Measurements from ENCODE around the gene KLHL42.
A peak's percentile ranks its signal among the peaks of the same experiment; 100 is the strongest.
"Not testable (repeated sequence)": the region's sequence is repeated elsewhere in the genome, so short reads cannot be mapped to it uniquely, and the experiment has no call there.

The KLHL42 gene

DNA sequence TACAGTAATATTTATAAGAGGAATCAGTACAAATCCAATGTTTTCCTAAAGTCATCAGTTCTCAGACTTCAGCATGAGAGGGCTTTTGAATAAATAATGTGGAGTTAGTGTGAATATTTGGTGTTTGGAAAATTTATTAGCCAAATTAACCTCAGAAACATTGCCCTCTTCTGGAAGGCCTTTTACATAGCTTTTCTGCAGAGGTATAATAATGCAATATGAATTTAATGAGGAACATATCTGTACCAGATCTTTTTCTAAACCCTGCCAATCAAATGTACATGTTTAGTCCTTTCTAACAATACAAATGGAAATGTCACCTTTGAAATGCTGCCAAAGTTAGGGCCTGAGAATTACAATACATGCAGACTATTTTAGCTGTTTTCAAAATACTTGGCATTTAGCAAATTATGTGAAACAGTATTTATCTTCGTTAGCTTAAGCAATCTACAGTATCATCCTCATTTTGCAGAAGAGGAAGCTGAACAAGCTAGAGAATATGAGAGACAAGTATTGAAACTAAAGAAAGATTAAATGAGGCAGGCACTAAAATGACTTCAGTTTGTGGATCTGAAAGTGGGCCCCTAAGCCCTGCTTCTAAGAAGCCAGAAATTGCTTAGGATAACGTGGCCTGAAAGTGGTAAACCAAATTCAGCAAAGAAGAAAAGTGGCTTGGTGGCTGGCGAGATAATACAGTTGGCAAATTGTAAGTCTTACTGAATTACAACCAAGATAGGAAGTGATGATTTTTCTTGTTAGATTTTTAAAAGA, 60.4 kb downstream of the KLHL42 start:
- H3K27me3 ChIP-seq (replicated peaks in 2 of 5; ENCODE audit: control insufficient read depth in 4 of 5, insufficient read depth in 5 of 5, low read length in 4 of 5), result no peaks in the 10 kb centered on the region
- ChIA-PET POLR2A (no interaction called here), CTCF (interaction anchor here (0.7 to 1.4 kb wide), 2 partner anchors 19 to 108 kb away, joined by 3 to 5 read pairs; no protein-coding TSS in a partner anchor)
- no peaks in the 10 kb centered on the region for H3K36me3 ChIP-seq (ENCODE audit: control insufficient read depth in 4 of 4, insufficient read depth in 4 of 4, low read length in 3 of 4)
- H3K4me1 ChIP-seq (ENCODE audit: control extremely low read depth in 1 of 4, control insufficient read depth in 4 of 4, insufficient read depth in 4 of 4, low read length in 3 of 4), result peaks cover 0 to 12% (median 1%) of the 10 kb centered on the region in 4 experiments
- H3K4me3 ChIP-seq (ENCODE audit: control insufficient read depth in 1 of 7, extremely low read depth in 1 of 7, insufficient read depth in 4 of 7, low read depth in 2 of 7, low read length in 6 of 7), result no peak overlapping the region
- no peaks in the 10 kb centered on the region for H3K9me3 ChIP-seq (ENCODE audit: control extremely low read depth in 1 of 5, control insufficient read depth in 4 of 5, insufficient read depth in 2 of 5, low read depth in 1 of 5, low read length in 4 of 5)
- 100% methylated on average over 2 of the region's 3 CpGs for WGBS (ENCODE audit: insufficient coverage)
- no peak for DNase-seq
- no peak overlapping the region for H3K27ac ChIP-seq (ENCODE audit: insufficient read depth in 1 of 2, low read depth in 1 of 2, low read length in 2 of 2, poor library complexity in 1 of 2, severe bottlenecking in 2 of 2)

- DNase-seq, result peak in 2 of 3 donors; percentile 15 to 29
- 54% methylated on average over 3 of the region's 5 CpGs for WGBS (ENCODE audit: insufficient coverage)
These were observed 61.4 kb downstream of the KLHL42 start for GRCh38 chr12:27841392-27841882.

DNA sequence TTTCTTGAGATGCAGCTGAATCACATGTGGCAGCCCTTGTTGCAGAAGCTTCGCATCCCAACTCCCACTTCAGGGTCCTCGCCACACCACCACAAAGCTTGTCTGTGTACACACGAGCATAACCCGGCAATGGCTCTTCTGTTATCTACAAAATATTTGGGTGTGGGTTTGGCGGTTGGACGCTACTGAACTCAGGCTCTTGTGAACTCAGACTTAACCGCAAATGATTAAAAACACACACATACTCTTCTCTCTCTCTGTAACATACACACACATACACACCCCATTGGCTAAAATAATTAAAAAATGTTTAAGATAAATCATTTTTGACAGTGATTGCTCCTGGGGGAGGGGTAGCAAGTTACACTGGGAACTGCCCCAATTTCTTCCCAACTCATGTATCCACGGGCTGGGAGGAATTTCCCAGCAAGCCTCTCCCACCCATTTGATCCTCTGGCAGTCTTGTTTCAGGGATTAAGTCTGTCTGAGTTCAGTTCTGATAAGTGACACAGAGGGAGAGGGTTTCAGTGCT, 63.7 kb downstream of the KLHL42 start:
- DNase-seq, result peak in 1 of 3 donors; percentile 39
- POLR2A ChIA-PET, result no interaction called here
- Histone ChIP-seq H3K27ac (ENCODE audit: insufficient read depth in 1 of 2, low read depth in 1 of 2, low read length in 2 of 2, poor library complexity in 1 of 2, severe bottlenecking in 2 of 2) (no peak overlapping the region), H3K4me3 (ENCODE audit: control insufficient read depth in 1 of 7, extremely low read depth in 1 of 7, insufficient read depth in 4 of 7, low read depth in 2 of 7, low read length in 6 of 7) (no peak overlapping the region), H3K27me3 (replicated peaks in 2 of 5; ENCODE audit: control insufficient read depth in 4 of 5, insufficient read depth in 5 of 5, low read length in 4 of 5) (no peaks in the 10 kb centered on the region), H3K4me1 (ENCODE audit: control extremely low read depth in 1 of 4, control insufficient read depth in 4 of 4, insufficient read depth in 4 of 4, low read length in 3 of 4) (peaks cover 0 to 12% (median 1%) of the 10 kb centered on the region in 4 experiments), H3K9me3 (ENCODE audit: control extremely low read depth in 1 of 5, control insufficient read depth in 4 of 5, insufficient read depth in 2 of 5, low read depth in 1 of 5, low read length in 4 of 5) (peaks cover 0 to 1% (median 0%) of the 10 kb centered on the region in 5 experiments), H3K36me3 (ENCODE audit: control insufficient read depth in 4 of 4, insufficient read depth in 4 of 4, low read length in 3 of 4) (no peaks in the 10 kb centered on the region)
- WGBS (ENCODE audit: insufficient coverage), result 86% methylated on average over 2 of the region's 8 CpGs
- CTCF ChIA-PET, result no interaction called here

More at GRCh38 chr12:27841392-27841882, 61.4 kb downstream of the KLHL42 start:
- H3K36me3 ChIP-seq (ENCODE audit: control insufficient read depth in 4 of 4, insufficient read depth in 4 of 4, low read length in 3 of 4), result no peaks in the 10 kb centered on the region
- CTCF ChIA-PET, result interaction anchor here (1.4 kb wide), 1 partner anchor 109 kb away, joined by 5 read pairs; no protein-coding TSS in a partner anchor
- H3K27me3 ChIP-seq (replicated peaks in 2 of 5; ENCODE audit: control insufficient read depth in 4 of 5, insufficient read depth in 5 of 5, low read length in 4 of 5), result no peaks in the 10 kb centered on the region
- H3K4me3 ChIP-seq (ENCODE audit: control insufficient read depth in 1 of 7, extremely low read depth in 1 of 7, insufficient read depth in 4 of 7, low read depth in 2 of 7, low read length in 6 of 7), result no peak overlapping the region
- POLR2A ChIA-PET, result no interaction called here
- H3K27ac ChIP-seq (ENCODE audit: insufficient read depth in 1 of 2, low read depth in 1 of 2, low read length in 2 of 2, poor library complexity in 1 of 2, severe bottlenecking in 2 of 2), result no peak overlapping the region
- H3K9me3 ChIP-seq (ENCODE audit: control extremely low read depth in 1 of 5, control insufficient read depth in 4 of 5, insufficient read depth in 2 of 5, low read depth in 1 of 5, low read length in 4 of 5), result no peaks in the 10 kb centered on the region
- H3K4me1 ChIP-seq (ENCODE audit: control extremely low read depth in 1 of 4, control insufficient read depth in 4 of 4, insufficient read depth in 4 of 4, low read length in 3 of 4), result peaks cover 0 to 12% (median 1%) of the 10 kb centered on the region in 4 experiments

DNA sequence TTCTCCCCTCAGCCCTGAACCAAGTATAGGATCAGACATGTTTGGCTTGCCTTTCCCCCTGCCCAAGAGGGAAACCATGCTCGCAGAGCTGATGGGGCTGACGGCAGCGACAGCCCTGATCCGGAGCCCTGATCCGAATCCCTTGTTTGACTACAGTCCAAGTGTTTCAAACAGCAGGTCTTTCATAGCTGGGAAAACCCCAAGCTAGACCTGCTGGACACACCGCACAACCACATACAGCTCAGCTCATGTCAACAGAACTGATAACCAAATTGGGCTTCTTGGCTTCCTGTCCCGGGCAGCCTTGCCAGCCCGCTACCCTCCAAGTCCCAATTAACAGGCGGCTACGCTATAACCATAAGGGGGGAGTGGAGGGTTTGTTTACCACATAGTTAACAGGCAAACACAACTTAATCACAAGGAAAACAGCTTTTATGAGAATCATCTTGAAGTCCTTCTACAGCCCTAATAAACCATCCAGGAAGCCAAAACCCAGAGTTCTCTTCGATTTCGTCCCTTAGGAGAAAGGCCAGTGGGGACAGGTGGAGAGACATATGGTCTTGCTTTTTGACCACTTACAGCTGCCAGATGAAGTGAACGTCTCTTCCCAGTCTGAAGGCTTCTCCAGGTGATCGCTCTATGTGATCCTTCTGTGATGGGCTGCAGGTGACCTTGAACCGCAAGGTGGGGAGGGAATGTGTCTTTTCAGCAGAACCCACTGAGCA, 64.5 kb downstream of the KLHL42 start:
- WGBS (ENCODE audit: insufficient coverage), result 97% methylated on average over 13 of the region's 15 CpGs
- peak in 2 of 3 donors; percentile 12 to 15 for DNase-seq
- Histone ChIP-seq H3K4me1 (ENCODE audit: control extremely low read depth in 1 of 4, control insufficient read depth in 4 of 4, insufficient read depth in 4 of 4, low read length in 3 of 4) (peaks cover 0 to 12% (median 1%) of the 10 kb centered on the region in 4 experiments), H3K27ac (ENCODE audit: insufficient read depth in 1 of 2, low read depth in 1 of 2, low read length in 2 of 2, poor library complexity in 1 of 2, severe bottlenecking in 2 of 2) (no peak overlapping the region), H3K36me3 (ENCODE audit: control insufficient read depth in 4 of 4, insufficient read depth in 4 of 4, low read length in 3 of 4) (no peaks in the 10 kb centered on the region), H3K27me3 (replicated peaks in 2 of 5; ENCODE audit: control insufficient read depth in 4 of 5, insufficient read depth in 5 of 5, low read length in 4 of 5) (no peaks in the 10 kb centered on the region), H3K4me3 (ENCODE audit: control insufficient read depth in 1 of 7, extremely low read depth in 1 of 7, insufficient read depth in 4 of 7, low read depth in 2 of 7, low read length in 6 of 7) (no peak overlapping the region), H3K9me3 (ENCODE audit: control extremely low read depth in 1 of 5, control insufficient read depth in 4 of 5, insufficient read depth in 2 of 5, low read depth in 1 of 5, low read length in 4 of 5) (peaks cover 0 to 1% (median 0%) of the 10 kb centered on the region in 5 experiments)
- POLR2A ChIA-PET, result no interaction called here
- CTCF ChIA-PET, result no interaction called here

- Histone ChIP-seq H3K4me1 (ENCODE audit: control extremely low read depth in 1 of 4, control insufficient read depth in 4 of 4, insufficient read depth in 4 of 4, low read length in 3 of 4) (peaks cover 0 to 12% (median under 1%) of the 10 kb centered on the region in 4 experiments), H3K27ac (ENCODE audit: insufficient read depth in 1 of 2, low read depth in 1 of 2, low read length in 2 of 2, poor library complexity in 1 of 2, severe bottlenecking in 2 of 2) (no peak overlapping the region), H3K27me3 (replicated peaks in 2 of 5; ENCODE audit: control insufficient read depth in 4 of 5, insufficient read depth in 5 of 5, low read length in 4 of 5) (no peaks in the 10 kb centered on the region), H3K36me3 (ENCODE audit: control insufficient read depth in 4 of 4, insufficient read depth in 4 of 4, low read length in 3 of 4) (no peaks in the 10 kb centered on the region), H3K4me3 (ENCODE audit: control insufficient read depth in 1 of 7, extremely low read depth in 1 of 7, insufficient read depth in 4 of 7, low read depth in 2 of 7, low read length in 6 of 7) (no peak overlapping the region), H3K9me3 (ENCODE audit: control extremely low read depth in 1 of 5, control insufficient read depth in 4 of 5, insufficient read depth in 2 of 5, low read depth in 1 of 5, low read length in 4 of 5) (peaks cover 0 to 1% (median 0%) of the 10 kb centered on the region in 5 experiments)
- no peak for DNase-seq
- ChIA-PET POLR2A (no interaction called here), CTCF (no interaction called here)
- WGBS (ENCODE audit: insufficient coverage), result 100% methylated on average over 1 of the region's 2 CpGs
These were observed 65.2 kb downstream of the KLHL42 start for GRCh38 chr12:27845187-27845586.

DNA sequence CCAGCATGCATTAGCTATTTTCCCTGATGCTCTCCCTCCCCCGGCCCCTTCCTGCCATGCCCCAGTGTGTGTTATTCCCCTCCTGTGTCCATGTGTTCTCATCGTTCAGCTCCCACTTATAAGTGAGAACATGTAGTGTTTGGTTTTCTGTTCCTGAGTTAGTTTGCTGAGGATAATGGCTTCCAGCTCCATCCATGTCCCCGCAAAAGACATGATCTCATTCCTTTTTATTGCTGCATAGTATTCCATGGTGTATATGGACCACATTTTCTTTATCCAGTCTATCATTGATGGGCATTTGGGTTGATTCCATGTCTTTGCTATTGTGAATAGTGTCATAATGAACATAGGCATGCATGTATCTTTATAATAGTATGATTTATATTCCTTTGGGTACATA, 65.7 kb downstream of the KLHL42 start:
- POLR2A ChIA-PET; H3K27ac ChIP-seq (ENCODE audit: insufficient read depth in 1 of 2, low read depth in 1 of 2, low read length in 2 of 2, poor library complexity in 1 of 2, severe bottlenecking in 2 of 2); H3K4me1 ChIP-seq (ENCODE audit: control extremely low read depth in 1 of 4, control insufficient read depth in 4 of 4, insufficient read depth in 4 of 4, low read length in 3 of 4); DNase-seq; H3K4me3 ChIP-seq (ENCODE audit: control insufficient read depth in 1 of 7, extremely low read depth in 1 of 7, insufficient read depth in 4 of 7, low read depth in 2 of 7, low read length in 6 of 7); H3K36me3 ChIP-seq (ENCODE audit: control insufficient read depth in 4 of 4, insufficient read depth in 4 of 4, low read length in 3 of 4); H3K27me3 ChIP-seq (replicated peaks in 2 of 5; ENCODE audit: control insufficient read depth in 4 of 5, insufficient read depth in 5 of 5, low read length in 4 of 5); H3K9me3 ChIP-seq (ENCODE audit: control extremely low read depth in 1 of 5, control insufficient read depth in 4 of 5, insufficient read depth in 2 of 5, low read depth in 1 of 5, low read length in 4 of 5): not testable (repeated sequence)
- CTCF ChIA-PET, result interaction anchor here (1.0 kb wide), 1 partner anchor 25 kb away, joined by 3 read pairs; no protein-coding TSS in a partner anchor
- no CpG with 5 or more reads among the region's 3 CpGs for WGBS (ENCODE audit: insufficient coverage)

All from common myeloid progenitor, CD34-positive (primary cell).